Muscle of leg (tissue), 16 donors: ENCODE data around the gene MKRN1. TPM values are rescaled to one million over a fixed set of nuclear protein-coding genes. Genes with fewer than 3 reads are reported as not detected.
A peak's percentile ranks its signal among the peaks of the same experiment; 100 is the strongest.

ENCODE experiments used
- DNase-seq: peaks from one replicate; pipeline ENCODE4 v3.0.0; 2013
- H3K27ac ChIP-seq: one replicate; pipeline ENCODE4 v1.5.1; 2013; ENCODE audit warnings: mild to moderate bottlenecking, low read length, control low read depth
- H3K27me3 ChIP-seq: one replicate; pipeline ENCODE4 v1.6.1; 2013; ENCODE audit warnings: low read length; ENCODE audit not compliant: control insufficient read depth, insufficient read depth
- H3K36me3 ChIP-seq: one replicate; pipeline ENCODE4 v1.6.1; 2013; ENCODE audit warnings: low read length; ENCODE audit not compliant: control insufficient read depth, insufficient read depth
- H3K4me1 ChIP-seq: one replicate; pipeline ENCODE4 v1.6.1; 2013; ENCODE audit warnings: low read length; ENCODE audit not compliant: control insufficient read depth, insufficient read depth
- H3K4me3 ChIP-seq: one replicate; pipeline ENCODE4 v1.5.1; 2013; ENCODE audit warnings: low read length, control low read depth
- H3K9me3 ChIP-seq: replicated peaks from 2 replicates; pipeline ENCODE4 v1.6.1; 2013; ENCODE audit warnings: low read depth, low read length; ENCODE audit not compliant: control insufficient read depth
- WGBS: methylation state at CpG from one replicate; pipeline ENCODE4 v1.1.5; 2013; ENCODE audit warnings: missing lambda C conversion rate; ENCODE audit not compliant: insufficient coverage; 5-methylcytosine and 5-hydroxymethylcytosine counted together
- long read RNA-seq, 11 donors: transcript quantifications; one replicate each; lab custom pipeline, GENCODE V29; 2026
- polyA plus RNA-seq, 8 donors: library from polyadenylated mRNA; unstranded; fragments of 120-200 nt; gene quantifications; one replicate each; pipeline versions ENCODE4 v1.2.1 to v1.2.3, GENCODE V29; 2013; ENCODE audit warnings: inconsistent platforms in 1 of 8, low replicate concordance in 1 of 8; ENCODE audit not compliant: insufficient read length in 8 of 8, insufficient read depth in 1 of 8
- total RNA-seq: library from RNA; stranded (reverse); fragments of 120-200 nt; gene quantifications from one replicate; pipeline ENCODE4 v1.2.4, GENCODE V29; 2013

MKRN1 gene
- total RNA-seq (69.1 TPM), polyA plus RNA-seq (10 to 100 TPM; 75.8 to 87.3 (median 79.1) TPM)
- long read RNA-seq, donor 1, transcript MKRN1-201 (8 exons, 3,151 nt), result major isoform, 9 of 12 reads
- long read RNA-seq, donor 1, partial matches to known transcripts, result 0 of 12 reads
- long read RNA-seq, donor 1, other reads (novel, unspliced or antisense), result 0 of 12 reads
- long read RNA-seq, donor 2, partial matches to known transcripts, result 0 of 1 reads
- long read RNA-seq, donor 2, other reads (novel, unspliced or antisense), result 0 of 1 reads
- long read RNA-seq, donor 3, transcript MKRN1-201 (8 exons, 3,151 nt), result major isoform, 19 of 34 reads
- long read RNA-seq, donor 3, transcript MKRN1-202 (5 exons, 1,601 nt), result minor isoform, 14 of 34 reads
- long read RNA-seq, donor 3, partial matches to known transcripts, result 0 of 34 reads
- long read RNA-seq, donor 3, other reads (novel, unspliced or antisense), result 0 of 34 reads
- long read RNA-seq, donor 4, transcript MKRN1-201 (8 exons, 3,151 nt), result major isoform, 9 of 20 reads
- long read RNA-seq, donor 4, transcript MKRN1-202 (5 exons, 1,601 nt), result major isoform, 9 of 20 reads
- long read RNA-seq, donor 4, partial matches to known transcripts, result 0 of 20 reads
- long read RNA-seq, donor 4, other reads (novel, unspliced or antisense), result 0 of 20 reads
- long read RNA-seq, donor 5, transcript MKRN1-201 (8 exons, 3,151 nt), result minor isoform, 18 of 50 reads
- long read RNA-seq, donor 5, transcript MKRN1-202 (5 exons, 1,601 nt), result major isoform, 23 of 50 reads
- long read RNA-seq, donor 5, partial matches to known transcripts, result 5 of 50 reads
- long read RNA-seq, donor 5, other reads (novel, unspliced or antisense), result 0 of 50 reads
- long read RNA-seq, donor 6, transcript MKRN1-202 (5 exons, 1,601 nt), result major isoform, 33 of 67 reads
- long read RNA-seq, donor 6, transcript MKRN1-201 (8 exons, 3,151 nt), result major isoform, 33 of 67 reads
- long read RNA-seq, donor 6, partial matches to known transcripts, result 0 of 67 reads
- long read RNA-seq, donor 6, other reads (novel, unspliced or antisense), result 0 of 67 reads
- long read RNA-seq, donor 7, transcript MKRN1-202 (5 exons, 1,601 nt), result minor isoform, 9 of 30 reads
- long read RNA-seq, donor 7, transcript MKRN1-201 (8 exons, 3,151 nt), result major isoform, 15 of 30 reads
- long read RNA-seq, donor 7, partial matches to known transcripts, result 6 of 30 reads
- long read RNA-seq, donor 7, other reads (novel, unspliced or antisense), result 0 of 30 reads
- long read RNA-seq, donor 8, transcript MKRN1-202 (5 exons, 1,601 nt), result minor isoform, 10 of 29 reads
- long read RNA-seq, donor 8, transcript MKRN1-201 (8 exons, 3,151 nt), result major isoform, 19 of 29 reads
- long read RNA-seq, donor 8, partial matches to known transcripts, result 0 of 29 reads
- long read RNA-seq, donor 8, other reads (novel, unspliced or antisense), result 0 of 29 reads
- long read RNA-seq, donor 9, transcript MKRN1-202 (5 exons, 1,601 nt), result minor isoform, 9 of 19 reads
- long read RNA-seq, donor 9, transcript MKRN1-201 (8 exons, 3,151 nt), result major isoform, 10 of 19 reads
- long read RNA-seq, donor 9, partial matches to known transcripts, result 0 of 19 reads
- long read RNA-seq, donor 9, other reads (novel, unspliced or antisense), result 0 of 19 reads
- long read RNA-seq, donor 10, transcript MKRN1-202 (5 exons, 1,601 nt), result minor isoform, 13 of 33 reads
- long read RNA-seq, donor 10, transcript MKRN1-201 (8 exons, 3,151 nt), result major isoform, 19 of 33 reads
- long read RNA-seq, donor 10, partial matches to known transcripts, result 0 of 33 reads
- long read RNA-seq, donor 10, other reads (novel, unspliced or antisense), result 0 of 33 reads
- long read RNA-seq, donor 11, transcript MKRN1-201 (8 exons, 3,151 nt), result major isoform, 10 of 13 reads
- long read RNA-seq, donor 11, partial matches to known transcripts, result 0 of 13 reads
- long read RNA-seq, donor 11, other reads (novel, unspliced or antisense), result 0 of 13 reads

GRCh38 chr7:140479062-140479738 is at the start of gene MKRN1:
MKRN1 (minus strand) TSS chr7:140479505; CDS start chr7:140479344, 161 bp downstream.
- no peaks in the 10 kb centered on the region for H3K9me3 ChIP-seq
- no peaks in the 10 kb centered on the region for H3K36me3 ChIP-seq
- under 1% methylated on average over 45 of the region's 71 CpGs for WGBS
- peak within 1 kb of the TSS; percentile 88 for H3K4me3 ChIP-seq
- peak within 1 kb of the TSS; percentile 77 for H3K27ac ChIP-seq
- no peaks in the 10 kb centered on the region for H3K27me3 ChIP-seq
- peak; percentile 97 for DNase-seq
- H3K4me1 ChIP-seq, result peaks cover 6% of the 10 kb centered on the region

GRCh38 chr7:140526787-140527664 is 47.7 kb upstream of the MKRN1 start:
- WGBS, result 76% methylated on average over 28 of the region's 31 CpGs
- H3K27me3 ChIP-seq, result no peaks in the 10 kb centered on the region
- H3K27ac ChIP-seq, result no peak overlapping the region
- no peak for DNase-seq
- H3K36me3 ChIP-seq, result peaks cover 58% of the 10 kb centered on the region
- H3K4me1 ChIP-seq, result no peaks in the 10 kb centered on the region
- H3K4me3 ChIP-seq, result no peak overlapping the region
- no peaks in the 10 kb centered on the region for H3K9me3 ChIP-seq

- Histone ChIP-seq H3K9me3 (no peaks in the 10 kb centered on the region), H3K27ac (no peak overlapping the region), H3K36me3 (peaks cover 62% of the 10 kb centered on the region), H3K4me3 (no peak overlapping the region), H3K4me1 (no peaks in the 10 kb centered on the region), H3K27me3 (no peaks in the 10 kb centered on the region)
- 92% methylated on average over 6 of the region's 9 CpGs for WGBS
- DNase-seq, result no peak
Observed at GRCh38 chr7:140526214-140526613, 46.9 kb upstream of the MKRN1 start.

GRCh38 chr7:140525743-140526142 is 46.4 kb upstream of the MKRN1 start:
- no peaks in the 10 kb centered on the region for H3K9me3 ChIP-seq
- peaks cover 62% of the 10 kb centered on the region for H3K36me3 ChIP-seq
- DNase-seq, result no peak
- no peak overlapping the region for H3K4me3 ChIP-seq
- H3K4me1 ChIP-seq, result no peaks in the 10 kb centered on the region
- no peaks in the 10 kb centered on the region for H3K27me3 ChIP-seq
- H3K27ac ChIP-seq, result no peak overlapping the region
- WGBS, result 71% methylated on average over 6 of the region's 10 CpGs

GRCh38 chr7:140521421-140521820 is 42.1 kb upstream of the MKRN1 start:
- Histone ChIP-seq H3K27ac (no peak overlapping the region), H3K4me3 (no peak overlapping the region), H3K36me3 (peaks cover 63% of the 10 kb centered on the region), H3K9me3 (no peaks in the 10 kb centered on the region), H3K27me3 (no peaks in the 10 kb centered on the region), H3K4me1 (peaks cover 15% of the 10 kb centered on the region)
- 100% methylated on average over 2 of the region's 3 CpGs for WGBS
- no peak for DNase-seq

- Histone ChIP-seq H3K4me1 (peaks cover 15% of the 10 kb centered on the region), H3K27me3 (no peaks in the 10 kb centered on the region), H3K4me3 (no peak overlapping the region), H3K27ac (peak overlapping the region; percentile 23), H3K36me3 (peaks cover 50% of the 10 kb centered on the region), H3K9me3 (no peaks in the 10 kb centered on the region)
- DNase-seq, result peak; percentile 71
- WGBS, result 17% methylated on average over 7 of the region's 7 CpGs
Observed at GRCh38 chr7:140519007-140519399, 39.7 kb upstream of the MKRN1 start.

- no peaks in the 10 kb centered on the region for H3K27me3 ChIP-seq
- H3K4me3 ChIP-seq, result no peak overlapping the region
- WGBS, result 60% methylated on average over 2 of the region's 15 CpGs
- H3K36me3 ChIP-seq, result peaks cover 48% of the 10 kb centered on the region
- peak; percentile 46 for DNase-seq
- peaks cover 15% of the 10 kb centered on the region for H3K4me1 ChIP-seq
- no peaks in the 10 kb centered on the region for H3K9me3 ChIP-seq
- H3K27ac ChIP-seq, result peak overlapping the region; percentile 23
Observed at GRCh38 chr7:140518370-140519006, 39.2 kb upstream of the MKRN1 start.
